Measurements from ENCODE around the gene FCRL2. TPM values are rescaled to one million over a fixed set of nuclear protein-coding genes. Genes with fewer than 3 reads are reported as not detected.

Gene FCRL2
- total and polyA plus RNA-seq, 4 experiments from 2014 or later = 0.40 TPM; not detected in 3

GRCh38 chr1:157702308-157702825, 74.6 kb downstream of the FCRL2 start:
- DNase-seq = no peak
- H3K4me1 ChIP-seq (ENCODE audit: insufficient read depth, low read length) = no peaks in the 10 kb centered on the region
- H3K9me3 Mint-ChIP-seq = peaks cover 0 to 4% (median 0%) of the 10 kb centered on the region in 8 donors
- H3K36me3 Mint-ChIP-seq = no peaks in the 10 kb centered on the region
- H3K27ac Mint-ChIP-seq = no peak overlapping the region
- no peaks in the 10 kb centered on the region for H3K9me3 ChIP-seq (ENCODE audit: control insufficient read depth in 1 of 2, low read length in 2 of 2)
- POLR2A ChIA-PET (ENCODE audit: partially characterized antibody) = no interaction called here
- H3K27ac ChIP-seq (ENCODE audit: low read depth, low read length) = no peak overlapping the region
- H3K4me3 Mint-ChIP-seq = no peak overlapping the region
- H3K4me3 ChIP-seq (ENCODE audit: low read length in 2 of 2) = no peak overlapping the region
- intact Hi-C loops (cut with micrococcal nuclease) = no loop called here
- peaks cover 6 to 23% of the 10 kb centered on the region in 2 donors for H3K27me3 Mint-ChIP-seq
- CTCF ChIA-PET (ENCODE audit: partially characterized antibody) = no interaction called here
- H3K4me1 Mint-ChIP-seq = no peaks in the 10 kb centered on the region
- no peaks in the 10 kb centered on the region for H3K27me3 ChIP-seq (ENCODE audit: insufficient read depth, low read length)
- no peaks in the 10 kb centered on the region for H3K36me3 ChIP-seq (ENCODE audit: insufficient read depth, low read length)

- no peak for DNase-seq
- no peak within 1 kb of the TSS for H3K27ac ChIP-seq (ENCODE audit: low read depth, low read length)
- ChIA-PET POLR2A (ENCODE audit: partially characterized antibody) (no interaction called here), CTCF (ENCODE audit: partially characterized antibody) (no interaction called here)
- H3K9me3 Mint-ChIP-seq = peaks cover 0 to 1% (median 0%) of the 10 kb centered on the region in 8 donors
- H3K36me3 ChIP-seq (ENCODE audit: insufficient read depth, low read length) = no peaks in the 10 kb centered on the region
- H3K36me3 Mint-ChIP-seq = no peaks in the 10 kb centered on the region
- H3K4me3 Mint-ChIP-seq = peak within 1 kb of the TSS in 1 of 8 donors; percentile 53
- H3K4me3 ChIP-seq (ENCODE audit: low read length in 2 of 2) = no peak within 1 kb of the TSS
- H3K27ac Mint-ChIP-seq = peak within 1 kb of the TSS in 1 of 7 donors; percentile 16
- no peaks in the 10 kb centered on the region for H3K9me3 ChIP-seq (ENCODE audit: control insufficient read depth in 1 of 2, low read length in 2 of 2)
- H3K27me3 Mint-ChIP-seq = peaks cover 10 to 25% of the 10 kb centered on the region in 2 donors
- intact Hi-C loops (cut with micrococcal nuclease) = no loop called here
- H3K27me3 ChIP-seq (ENCODE audit: insufficient read depth, low read length) = no peaks in the 10 kb centered on the region
- H3K4me1 ChIP-seq (ENCODE audit: insufficient read depth, low read length) = no peaks in the 10 kb centered on the region
- no peaks in the 10 kb centered on the region for H3K4me1 Mint-ChIP-seq
Observed at GRCh38 chr1:157700732-157701131, 76.2 kb downstream of the FCRL2 start, which contains the start of gene FCRL3. Gene FCRL3 (minus strand): TSS chr1:157700769. CDS start chr1:157700489, 280 bp downstream.

GRCh38 chr1:157700305-157700704, 76.6 kb downstream of the FCRL2 start:
- POLR2A ChIA-PET (ENCODE audit: partially characterized antibody) = no interaction called here
- CTCF ChIA-PET (ENCODE audit: partially characterized antibody) = no interaction called here
- Histone ChIP-seq H3K4me3 (ENCODE audit: low read length in 2 of 2) (no peak overlapping the region), H3K27ac (ENCODE audit: low read depth, low read length) (no peak overlapping the region), H3K4me1 (ENCODE audit: insufficient read depth, low read length) (no peaks in the 10 kb centered on the region), H3K9me3 (ENCODE audit: control insufficient read depth in 1 of 2, low read length in 2 of 2) (no peaks in the 10 kb centered on the region), H3K27me3 (ENCODE audit: insufficient read depth, low read length) (no peaks in the 10 kb centered on the region), H3K36me3 (ENCODE audit: insufficient read depth, low read length) (no peaks in the 10 kb centered on the region)
- Mint-ChIP-seq H3K27me3 (peaks cover 10 to 26% of the 10 kb centered on the region in 2 donors), H3K4me1 (no peaks in the 10 kb centered on the region), H3K36me3 (no peaks in the 10 kb centered on the region), H3K4me3 (peak overlapping the region in 1 of 8 donors; percentile 53), H3K27ac (peak overlapping the region in 1 of 7 donors; percentile 16), H3K9me3 (peaks cover 0 to 1% (median 0%) of the 10 kb centered on the region in 8 donors)
- intact Hi-C loops (cut with micrococcal nuclease) = no loop called here
- no peak for DNase-seq

DNA sequence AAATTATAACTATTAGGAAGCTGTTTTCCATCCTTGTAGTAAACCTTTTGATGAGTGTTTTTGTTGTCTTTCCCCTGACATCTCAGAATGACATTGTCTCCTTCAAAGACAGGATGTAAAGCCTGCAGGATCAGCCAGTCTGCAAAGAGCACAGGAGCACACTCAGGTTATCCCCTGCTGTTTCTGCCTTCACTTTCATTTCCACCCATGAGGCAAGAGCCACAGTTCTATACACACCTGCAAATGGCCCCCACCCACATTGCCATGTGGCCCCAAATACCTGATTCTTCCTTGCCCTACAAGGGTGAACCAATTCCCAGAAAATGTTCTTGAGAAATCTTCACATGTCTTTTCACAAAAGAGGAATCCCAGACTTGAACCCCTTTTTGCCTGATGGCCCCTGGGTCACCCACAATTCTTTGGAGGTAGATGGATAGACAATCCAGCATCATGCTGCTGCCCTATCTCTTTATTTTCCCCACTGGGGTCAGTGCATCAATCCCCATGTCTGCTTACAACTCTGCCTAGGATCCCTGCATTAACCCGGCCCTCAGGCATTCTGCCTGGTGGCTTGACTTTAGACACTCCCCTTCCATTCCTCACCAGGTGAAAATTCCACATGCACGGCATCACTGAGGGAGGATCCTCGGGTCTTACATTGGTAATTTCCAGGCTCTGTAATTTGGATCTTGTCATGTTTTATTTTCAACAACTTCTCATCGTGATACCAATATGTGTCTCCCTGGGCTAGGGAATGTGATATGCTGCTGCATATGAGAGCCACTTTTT, 79.0 kb downstream of the FCRL2 start:
- peaks cover 0 to 1% (median 0%) of the 10 kb centered on the region in 4 donors for H3K4me1 Mint-ChIP-seq
- H3K27me3 Mint-ChIP-seq = peaks cover 10 to 29% of the 10 kb centered on the region in 2 donors
- Histone ChIP-seq H3K4me3 (ENCODE audit: low read length in 2 of 2) (no peak overlapping the region), H3K9me3 (ENCODE audit: control insufficient read depth in 1 of 2, low read length in 2 of 2) (no peaks in the 10 kb centered on the region), H3K27ac (ENCODE audit: low read depth, low read length) (no peak overlapping the region), H3K4me1 (ENCODE audit: insufficient read depth, low read length) (no peaks in the 10 kb centered on the region), H3K27me3 (ENCODE audit: insufficient read depth, low read length) (no peaks in the 10 kb centered on the region), H3K36me3 (ENCODE audit: insufficient read depth, low read length) (no peaks in the 10 kb centered on the region)
- H3K9me3 Mint-ChIP-seq = peaks cover 0 to 1% (median 0%) of the 10 kb centered on the region in 8 donors
- no peak for DNase-seq
- peak overlapping the region in 1 of 7 donors; percentile 6 for H3K27ac Mint-ChIP-seq
- no peak overlapping the region for H3K4me3 Mint-ChIP-seq
- POLR2A ChIA-PET (ENCODE audit: partially characterized antibody) = no interaction called here
- intact Hi-C loops (cut with micrococcal nuclease) = no loop called here
- H3K36me3 Mint-ChIP-seq = no peaks in the 10 kb centered on the region
- CTCF ChIA-PET (ENCODE audit: partially characterized antibody) = no interaction called here

DNA sequence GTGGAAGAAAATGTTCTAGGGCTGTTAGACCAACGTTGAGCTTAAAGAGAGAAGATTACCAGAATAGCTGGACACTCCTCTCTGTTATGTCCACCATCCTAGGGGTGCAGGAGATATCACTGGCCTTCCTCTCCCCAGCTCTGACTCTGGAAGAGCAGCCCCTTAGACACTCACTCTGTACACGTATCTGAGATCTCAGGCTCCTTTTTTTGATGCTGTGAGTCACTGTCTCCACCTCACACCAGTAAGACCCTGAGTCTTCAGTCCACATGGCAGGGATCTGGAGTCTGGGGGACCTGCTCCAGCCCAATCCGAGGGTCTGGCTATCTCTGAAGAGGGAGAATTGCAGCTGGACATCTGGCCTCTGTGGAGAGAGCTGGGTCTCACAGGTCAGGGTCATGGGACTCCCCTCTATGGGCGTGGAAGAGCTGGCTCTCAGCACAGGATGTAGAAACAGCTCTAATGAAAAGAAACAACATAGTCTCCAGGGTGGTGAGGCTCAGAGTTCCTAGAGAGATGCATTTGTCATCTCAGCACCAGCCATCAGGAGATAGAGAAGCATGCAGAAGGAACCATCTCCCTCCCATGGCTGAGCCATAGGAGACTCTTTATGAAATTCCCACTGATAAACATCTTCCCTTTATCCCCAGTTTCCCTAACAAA, 79.8 kb downstream of the FCRL2 start:
- no peak overlapping the region for H3K27ac Mint-ChIP-seq
- Histone ChIP-seq H3K27ac (ENCODE audit: low read depth, low read length) (no peak overlapping the region), H3K9me3 (ENCODE audit: control insufficient read depth in 1 of 2, low read length in 2 of 2) (no peaks in the 10 kb centered on the region), H3K4me3 (ENCODE audit: low read length in 2 of 2) (no peak overlapping the region), H3K27me3 (ENCODE audit: insufficient read depth, low read length) (no peaks in the 10 kb centered on the region), H3K4me1 (ENCODE audit: insufficient read depth, low read length) (no peaks in the 10 kb centered on the region), H3K36me3 (ENCODE audit: insufficient read depth, low read length) (no peaks in the 10 kb centered on the region)
- DNase-seq = no peak
- H3K9me3 Mint-ChIP-seq = peaks cover 0 to 1% (median 0%) of the 10 kb centered on the region in 8 donors
- H3K27me3 Mint-ChIP-seq = peaks cover 8 to 26% of the 10 kb centered on the region in 2 donors
- ChIA-PET CTCF (ENCODE audit: partially characterized antibody) (no interaction called here), POLR2A (ENCODE audit: partially characterized antibody) (no interaction called here)
- H3K4me1 Mint-ChIP-seq = peaks cover 0 to 1% (median 0%) of the 10 kb centered on the region in 4 donors
- H3K4me3 Mint-ChIP-seq = no peak overlapping the region
- intact Hi-C loops (cut with micrococcal nuclease) = no loop called here
- H3K36me3 Mint-ChIP-seq = no peaks in the 10 kb centered on the region

Other genes starting within 250 kb of the FCRL2 start
- gene FCRL5, start 224.6 kb downstream of the FCRL2 start, total RNA-seq = not detected
- under 1 TPM in 1 of 2 donors, not detected in 1; 0.28 TPM for gene FCRL5, start 224.6 kb downstream of the FCRL2 start, polyA plus RNA-seq
- gene FCRL4, start 179.0 kb downstream of the FCRL2 start, total RNA-seq = not detected
- not detected for gene FCRL4, start 179.0 kb downstream of the FCRL2 start, polyA plus RNA-seq
- 1 to 10 TPM; 4.5 to 6.1 TPM for gene FCRL3, start 76.4 kb downstream of the FCRL2 start, total RNA-seq
- 1 to 10 TPM in 1 of 2 donors, under 1 TPM in 1; 0.56 to 2.6 TPM for gene FCRL3, start 76.4 kb downstream of the FCRL2 start, polyA plus RNA-seq
- gene FCRL1, start 43.0 kb upstream of the FCRL2 start, total RNA-seq = not detected
- gene FCRL1, start 43.0 kb upstream of the FCRL2 start, polyA plus RNA-seq = under 1 TPM; 0.23 to 0.75 TPM
- not detected for gene CD5L, start 64.7 kb upstream of the FCRL2 start, total RNA-seq
- not detected for gene CD5L, start 64.7 kb upstream of the FCRL2 start, polyA plus RNA-seq
- gene KIRREL1, start 216.5 kb upstream of the FCRL2 start, total RNA-seq = not detected
- gene KIRREL1, start 216.5 kb upstream of the FCRL2 start, polyA plus RNA-seq = not detected

Measured in CD4-positive, alpha-beta memory T cell (primary cell).